Nephron (organoid): Measurements from ENCODE around the gene NAV3.

Experiments
- H3K27ac Mint-ChIP-seq, 3 experiments: 2 replicates each; pipeline ENCODE4 v1.8.0; 2020; ENCODE audit warnings: mixed read lengths in 3 of 3, mild to moderate bottlenecking in 2 of 3, moderate library complexity in 1 of 3
- H3K27me3 Mint-ChIP-seq: 2 replicates; pipeline ENCODE4 v1.8.0; 2021; ENCODE audit warnings: low read depth, mild to moderate bottlenecking, moderate library complexity, mixed read lengths
- H3K36me3 Mint-ChIP-seq: 2 replicates; pipeline ENCODE4 v1.8.0; 2020; ENCODE audit warnings: low read depth, mixed read lengths
- H3K4me1 Mint-ChIP-seq: 2 replicates; pipeline ENCODE4 v1.8.0; 2020; ENCODE audit warnings: mixed read lengths
- H3K4me3 Mint-ChIP-seq, 3 experiments: 2 replicates each; pipeline ENCODE4 v1.8.0; 2020; ENCODE audit warnings: mild to moderate bottlenecking in 3 of 3, mixed read lengths in 3 of 3, moderate library complexity in 2 of 3
- H3K9me3 Mint-ChIP-seq: 2 replicates; pipeline ENCODE4 v1.8.0; 2020; ENCODE audit warnings: mixed read lengths
- TF ChIP-seq, protein P1 (sequence below), 3 experiments: fragments of 200-600 bp; sonication (generic); IDR thresholded peaks; one replicate each; pipeline ENCODE4 v1.5.0; 2021; ENCODE audit warnings: antibody characterized with exemption in 3 of 3; ENCODE audit not compliant: unreplicated experiment in 3 of 3

The NAV3 gene

DNA sequence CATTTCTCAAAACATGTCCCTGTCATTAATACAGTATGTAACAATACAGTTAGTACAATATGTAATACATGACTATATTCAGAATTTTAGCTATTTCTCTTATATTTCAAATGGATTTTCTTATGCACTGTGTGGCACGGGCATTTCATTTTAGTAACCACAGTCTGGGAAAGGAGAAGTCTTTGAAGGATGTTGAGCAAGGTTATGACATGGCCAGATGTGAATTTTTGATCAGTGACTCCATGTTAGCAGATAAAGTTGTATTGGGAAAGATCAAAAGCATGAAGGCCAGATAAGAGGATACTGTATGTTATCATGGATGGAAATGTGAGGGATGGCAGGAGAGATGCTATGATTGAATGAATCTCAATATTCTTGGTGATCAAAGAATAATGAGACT lies 285.2 kb downstream of the NAV3 start:
- Mint-ChIP-seq H3K4me1 (no peaks in the 10 kb centered on the region), H3K36me3 (peaks cover 37% of the 10 kb centered on the region), H3K27me3 (no peaks in the 10 kb centered on the region), H3K27ac (no peak overlapping the region), H3K9me3 (peaks cover 20% of the 10 kb centered on the region), H3K4me3 (no peak overlapping the region)
- TF ChIP-seq, protein P1, sequence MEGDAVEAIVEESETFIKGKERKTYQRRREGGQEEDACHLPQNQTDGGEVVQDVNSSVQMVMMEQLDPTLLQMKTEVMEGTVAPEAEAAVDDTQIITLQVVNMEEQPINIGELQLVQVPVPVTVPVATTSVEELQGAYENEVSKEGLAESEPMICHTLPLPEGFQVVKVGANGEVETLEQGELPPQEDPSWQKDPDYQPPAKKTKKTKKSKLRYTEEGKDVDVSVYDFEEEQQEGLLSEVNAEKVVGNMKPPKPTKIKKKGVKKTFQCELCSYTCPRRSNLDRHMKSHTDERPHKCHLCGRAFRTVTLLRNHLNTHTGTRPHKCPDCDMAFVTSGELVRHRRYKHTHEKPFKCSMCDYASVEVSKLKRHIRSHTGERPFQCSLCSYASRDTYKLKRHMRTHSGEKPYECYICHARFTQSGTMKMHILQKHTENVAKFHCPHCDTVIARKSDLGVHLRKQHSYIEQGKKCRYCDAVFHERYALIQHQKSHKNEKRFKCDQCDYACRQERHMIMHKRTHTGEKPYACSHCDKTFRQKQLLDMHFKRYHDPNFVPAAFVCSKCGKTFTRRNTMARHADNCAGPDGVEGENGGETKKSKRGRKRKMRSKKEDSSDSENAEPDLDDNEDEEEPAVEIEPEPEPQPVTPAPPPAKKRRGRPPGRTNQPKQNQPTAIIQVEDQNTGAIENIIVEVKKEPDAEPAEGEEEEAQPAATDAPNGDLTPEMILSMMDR (IDR thresholded peaks at IDR 0.05; ENCODE audit: unreplicated experiment in 3 of 3) = no peak

DNA sequence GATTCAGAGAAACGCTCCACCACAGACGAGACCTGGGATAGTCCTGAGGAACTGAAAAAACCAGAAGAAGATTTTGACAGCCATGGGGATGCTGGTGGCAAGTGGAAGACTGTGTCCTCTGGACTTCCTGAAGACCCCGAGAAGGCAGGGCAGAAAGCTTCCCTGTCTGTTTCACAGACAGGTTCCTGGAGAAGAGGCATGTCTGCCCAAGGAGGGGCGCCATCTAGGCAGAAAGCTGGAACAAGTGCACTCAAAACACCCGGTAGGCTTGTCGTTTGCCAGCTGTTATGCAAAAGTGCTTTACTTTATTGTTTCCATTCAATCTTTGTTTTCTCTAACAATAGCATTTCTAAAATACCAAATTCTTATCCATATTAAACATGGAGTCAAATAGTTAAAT lies 287.3 kb downstream of the NAV3 start:
- Mint-ChIP-seq H3K27me3 (no peaks in the 10 kb centered on the region), H3K4me1 (no peaks in the 10 kb centered on the region), H3K9me3 (peaks cover 7% of the 10 kb centered on the region), H3K4me3 (no peak overlapping the region), H3K27ac (no peak overlapping the region), H3K36me3 (peaks cover 24% of the 10 kb centered on the region)
- TF ChIP-seq, protein P1 (IDR thresholded peaks at IDR 0.05; ENCODE audit: unreplicated experiment in 3 of 3) = no peak

DNA sequence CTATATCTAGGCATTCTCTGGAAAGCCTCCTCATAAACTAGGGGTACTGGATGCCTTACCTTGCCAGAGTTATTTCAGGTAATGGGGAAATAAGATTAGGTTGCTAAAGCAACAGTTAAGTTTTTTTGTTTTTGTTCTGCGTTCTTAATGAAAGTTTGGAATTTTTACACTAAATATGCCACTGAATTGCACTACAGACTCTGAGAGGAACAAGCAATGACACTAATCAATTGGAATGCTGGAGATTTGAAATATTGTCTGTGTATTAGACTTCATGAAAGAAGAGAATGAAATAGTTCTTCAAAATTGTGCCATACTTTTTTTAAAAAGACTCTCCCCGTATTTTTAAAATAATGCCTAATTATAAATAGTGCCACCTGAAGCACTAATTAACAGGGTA lies 287.8 kb downstream of the NAV3 start:
- H3K27ac Mint-ChIP-seq = no peak overlapping the region
- no peak overlapping the region for H3K4me3 Mint-ChIP-seq
- TF ChIP-seq, protein P1 (IDR thresholded peaks at IDR 0.05; ENCODE audit: unreplicated experiment in 3 of 3) = no peak
- H3K9me3 Mint-ChIP-seq = peaks cover 7% of the 10 kb centered on the region
- peaks cover 23% of the 10 kb centered on the region for H3K36me3 Mint-ChIP-seq
- H3K27me3 Mint-ChIP-seq = no peaks in the 10 kb centered on the region
- no peaks in the 10 kb centered on the region for H3K4me1 Mint-ChIP-seq

GRCh38 chr12:78119351-78119918 lies 288.7 kb downstream of the NAV3 start:
- H3K4me3 Mint-ChIP-seq = no peak overlapping the region
- H3K27me3 Mint-ChIP-seq = no peaks in the 10 kb centered on the region
- H3K36me3 Mint-ChIP-seq = peaks cover 14% of the 10 kb centered on the region
- H3K27ac Mint-ChIP-seq = no peak overlapping the region
- TF ChIP-seq, protein P1 (IDR thresholded peaks at IDR 0.05; ENCODE audit: unreplicated experiment in 3 of 3) = no peak
- no peaks in the 10 kb centered on the region for H3K9me3 Mint-ChIP-seq
- no peaks in the 10 kb centered on the region for H3K4me1 Mint-ChIP-seq

GRCh38 chr12:78120306-78120705 lies 289.6 kb downstream of the NAV3 start:
- no peaks in the 10 kb centered on the region for H3K27me3 Mint-ChIP-seq
- no peak overlapping the region for H3K4me3 Mint-ChIP-seq
- no peaks in the 10 kb centered on the region for H3K4me1 Mint-ChIP-seq
- H3K36me3 Mint-ChIP-seq = peaks cover 14% of the 10 kb centered on the region
- TF ChIP-seq, protein P1 (IDR thresholded peaks at IDR 0.05; ENCODE audit: unreplicated experiment in 3 of 3) = no peak
- no peaks in the 10 kb centered on the region for H3K9me3 Mint-ChIP-seq
- H3K27ac Mint-ChIP-seq = no peak overlapping the region

DNA sequence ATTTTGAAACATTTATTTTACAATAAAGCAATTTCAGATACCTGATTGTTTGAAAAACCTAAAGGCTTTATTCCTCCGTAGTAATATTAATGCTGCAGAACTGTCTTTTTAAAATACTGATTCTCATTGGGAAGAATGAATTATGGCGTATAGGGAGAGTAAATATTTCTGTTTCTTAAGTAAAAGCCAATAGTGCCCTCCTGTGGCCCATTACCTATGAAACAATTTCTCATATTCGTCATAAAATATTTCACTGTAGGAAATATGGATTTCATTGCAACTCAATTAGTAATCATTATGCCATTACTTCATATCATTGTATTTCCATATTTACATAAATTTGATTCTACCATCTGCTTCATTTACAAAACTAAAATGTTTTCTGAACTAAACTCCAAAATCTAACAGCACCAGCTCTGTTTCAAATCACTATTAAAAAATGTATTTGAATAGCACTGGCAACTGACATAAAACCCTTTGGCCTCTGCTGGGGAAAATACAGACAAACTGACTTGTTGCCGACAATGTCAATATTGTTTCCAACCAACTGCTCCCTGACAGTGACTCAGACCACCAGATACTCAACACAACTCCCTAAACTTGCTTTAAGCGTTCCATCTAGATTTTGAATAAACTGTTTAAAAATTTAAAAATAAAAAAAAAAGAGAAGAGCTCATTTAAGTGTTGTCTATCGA lies 290.3 kb downstream of the NAV3 start:
- H3K27me3 Mint-ChIP-seq = no peaks in the 10 kb centered on the region
- no peak overlapping the region for H3K4me3 Mint-ChIP-seq
- no peak overlapping the region for H3K27ac Mint-ChIP-seq
- no peaks in the 10 kb centered on the region for H3K9me3 Mint-ChIP-seq
- TF ChIP-seq, protein P1 (IDR thresholded peaks at IDR 0.05; ENCODE audit: unreplicated experiment in 3 of 3) = peak in 1 of 3 experiments; percentile 23
- H3K4me1 Mint-ChIP-seq = no peaks in the 10 kb centered on the region
- H3K36me3 Mint-ChIP-seq = peaks cover 14% of the 10 kb centered on the region
